ENCODE measurements around the gene TPM4. TPM values are rescaled to one million over a fixed set of nuclear protein-coding genes. Genes with fewer than 3 reads are reported as not detected.

The TPM4 gene
- total RNA-seq, 4 donors from 2014 or later, result 293 to 486 (median 418) TPM

DNA sequence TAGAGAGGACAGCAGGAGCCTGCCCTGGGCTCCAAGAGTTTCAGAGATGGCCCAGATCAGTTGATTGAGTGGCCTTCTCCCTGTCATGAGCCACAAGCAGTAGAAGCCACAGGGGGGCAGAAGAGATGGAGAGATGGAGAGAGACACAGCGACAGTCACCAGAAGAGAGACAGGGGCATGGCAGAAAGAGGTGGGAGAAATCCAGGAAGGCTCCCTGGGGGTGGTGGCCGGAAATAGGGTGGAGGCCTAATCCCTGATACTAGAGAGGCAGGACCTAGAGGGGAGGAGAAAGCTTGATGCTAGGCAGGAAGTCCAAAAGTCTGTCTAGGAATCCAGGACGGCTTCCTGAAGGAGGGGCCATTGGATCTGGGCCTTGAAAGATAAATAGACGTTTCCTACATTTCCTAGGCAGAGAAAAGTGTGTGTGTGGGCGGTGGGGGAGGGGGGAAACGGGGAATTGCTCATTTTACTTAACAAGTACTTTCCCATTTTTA is 9.6 kb upstream of the TPM4 start:
- TF ChIP-seq, protein P1, sequence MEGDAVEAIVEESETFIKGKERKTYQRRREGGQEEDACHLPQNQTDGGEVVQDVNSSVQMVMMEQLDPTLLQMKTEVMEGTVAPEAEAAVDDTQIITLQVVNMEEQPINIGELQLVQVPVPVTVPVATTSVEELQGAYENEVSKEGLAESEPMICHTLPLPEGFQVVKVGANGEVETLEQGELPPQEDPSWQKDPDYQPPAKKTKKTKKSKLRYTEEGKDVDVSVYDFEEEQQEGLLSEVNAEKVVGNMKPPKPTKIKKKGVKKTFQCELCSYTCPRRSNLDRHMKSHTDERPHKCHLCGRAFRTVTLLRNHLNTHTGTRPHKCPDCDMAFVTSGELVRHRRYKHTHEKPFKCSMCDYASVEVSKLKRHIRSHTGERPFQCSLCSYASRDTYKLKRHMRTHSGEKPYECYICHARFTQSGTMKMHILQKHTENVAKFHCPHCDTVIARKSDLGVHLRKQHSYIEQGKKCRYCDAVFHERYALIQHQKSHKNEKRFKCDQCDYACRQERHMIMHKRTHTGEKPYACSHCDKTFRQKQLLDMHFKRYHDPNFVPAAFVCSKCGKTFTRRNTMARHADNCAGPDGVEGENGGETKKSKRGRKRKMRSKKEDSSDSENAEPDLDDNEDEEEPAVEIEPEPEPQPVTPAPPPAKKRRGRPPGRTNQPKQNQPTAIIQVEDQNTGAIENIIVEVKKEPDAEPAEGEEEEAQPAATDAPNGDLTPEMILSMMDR (IDR thresholded peaks at IDR 0.05), result no peak
- DNase-seq (ENCODE audit: low spot score) (no peak), ATAC-seq (ENCODE audit: low FRiP score) (no peak)

DNA sequence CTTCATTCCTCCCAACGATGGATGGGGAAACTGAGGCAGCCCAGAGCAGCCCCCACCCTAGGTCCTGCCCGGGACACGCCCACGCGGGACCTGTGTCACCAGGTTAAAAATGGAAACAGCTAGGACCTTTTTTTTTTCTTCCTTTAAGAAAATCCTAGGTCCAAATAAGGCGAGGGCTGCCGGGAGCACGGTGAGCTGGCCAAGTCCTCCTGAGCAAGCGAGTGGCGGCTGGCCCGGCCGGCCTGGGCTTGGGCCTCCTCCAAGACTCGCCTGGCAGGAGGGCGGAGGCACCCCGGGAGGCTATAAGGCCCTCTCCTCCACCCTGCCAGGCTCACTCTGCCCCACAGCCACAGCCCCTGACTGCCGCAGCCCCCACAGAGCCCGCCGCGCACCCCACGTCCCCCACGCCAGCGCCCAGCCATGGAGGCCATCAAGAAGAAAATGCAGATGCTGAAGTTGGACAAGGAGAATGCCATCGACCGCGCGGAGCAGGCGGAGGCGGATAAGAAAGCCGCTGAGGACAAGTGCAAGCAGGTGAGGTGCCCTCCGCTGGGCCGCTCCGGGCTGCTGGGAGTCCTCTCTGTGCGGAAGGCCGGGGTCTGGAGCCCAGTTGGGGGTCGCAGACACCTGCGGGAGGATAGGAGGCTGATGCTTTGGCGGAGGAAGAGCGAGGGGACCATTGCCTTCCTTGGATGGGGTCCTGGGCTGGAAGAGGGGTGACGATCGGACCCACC is 8.9 kb upstream of the TPM4 start:
- no peak for DNase-seq (ENCODE audit: low spot score)

GRCh38 chr19:16068696-16069259 is 7.5 kb upstream of the TPM4 start:
- TF ChIP-seq, protein P1 (IDR thresholded peaks at IDR 0.05), result no peak
- DNase-seq (ENCODE audit: low spot score) (no peak), ATAC-seq (ENCODE audit: low FRiP score) (no peak)

More for the DNA sequence above, 8.9 kb upstream of the TPM4 start:
- no peak for ATAC-seq (ENCODE audit: low FRiP score)
- TF ChIP-seq, protein P1 (IDR thresholded peaks at IDR 0.05), result no peak

DNA sequence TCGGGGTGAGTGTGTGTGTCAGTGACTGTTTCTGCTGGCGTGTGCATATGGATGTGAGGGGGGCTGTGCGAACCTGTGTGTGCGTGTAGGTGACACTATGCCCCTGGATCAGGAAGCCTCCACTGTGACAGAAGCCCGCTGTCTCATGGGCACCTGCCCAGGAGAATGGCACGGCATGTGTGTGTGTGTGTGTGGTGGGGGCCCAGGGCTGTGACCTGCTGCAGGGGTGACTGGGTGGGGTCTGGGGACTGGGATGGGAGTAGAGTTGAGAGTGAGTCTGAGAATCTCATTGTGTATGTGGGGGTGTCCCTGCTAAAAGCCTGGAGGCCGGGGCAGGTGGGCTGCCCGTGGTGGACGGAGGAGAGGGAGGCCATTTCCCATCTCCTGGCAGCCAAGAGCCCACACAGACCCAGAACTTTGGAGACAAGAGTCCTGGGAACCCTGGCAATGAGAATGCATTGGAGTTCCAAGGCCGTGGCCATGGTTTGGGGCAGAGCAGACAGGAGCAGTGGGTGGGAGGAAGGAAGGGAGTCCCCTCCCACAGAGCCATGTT is 6.4 kb upstream of the TPM4 start:
- TF ChIP-seq, protein P1 (IDR thresholded peaks at IDR 0.05), result no peak
- no peak for ATAC-seq (ENCODE audit: low FRiP score)
- no peak for DNase-seq (ENCODE audit: low spot score)

DNA sequence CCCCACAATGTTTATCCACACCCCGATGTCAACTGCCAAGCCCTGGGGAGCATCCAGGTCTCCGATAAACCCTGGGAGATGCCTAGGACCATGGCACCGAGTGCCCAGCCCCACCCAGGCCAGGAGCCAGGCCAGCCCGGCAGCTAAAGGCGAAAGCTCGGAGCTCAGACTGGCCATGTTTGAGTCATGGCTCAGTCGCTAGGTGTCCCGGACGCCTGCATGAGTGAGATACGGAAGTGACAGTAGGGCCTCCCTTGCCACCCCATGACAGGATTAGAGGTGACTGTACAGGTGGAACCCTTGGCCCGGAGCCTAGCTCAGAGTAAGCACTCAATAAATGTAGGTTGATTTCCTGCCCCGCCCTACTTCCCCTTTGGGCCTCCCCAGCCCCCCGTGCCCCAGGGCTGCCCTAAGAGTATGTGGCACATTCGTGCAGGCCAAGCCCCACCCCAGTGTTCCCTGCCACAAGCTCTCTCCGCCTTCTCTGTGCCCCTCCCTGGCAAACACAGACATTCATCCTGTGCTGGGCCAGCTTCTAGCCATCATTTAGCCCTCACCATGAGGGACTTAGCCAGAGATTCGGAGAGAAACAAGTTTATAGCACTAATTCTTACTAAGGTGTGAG is 5.8 kb upstream of the TPM4 start:
- TF ChIP-seq, protein P1 (IDR thresholded peaks at IDR 0.05), result no peak
- peak; percentile 26 for ATAC-seq (ENCODE audit: low FRiP score)
- DNase-seq (ENCODE audit: low spot score), result no peak

DNA sequence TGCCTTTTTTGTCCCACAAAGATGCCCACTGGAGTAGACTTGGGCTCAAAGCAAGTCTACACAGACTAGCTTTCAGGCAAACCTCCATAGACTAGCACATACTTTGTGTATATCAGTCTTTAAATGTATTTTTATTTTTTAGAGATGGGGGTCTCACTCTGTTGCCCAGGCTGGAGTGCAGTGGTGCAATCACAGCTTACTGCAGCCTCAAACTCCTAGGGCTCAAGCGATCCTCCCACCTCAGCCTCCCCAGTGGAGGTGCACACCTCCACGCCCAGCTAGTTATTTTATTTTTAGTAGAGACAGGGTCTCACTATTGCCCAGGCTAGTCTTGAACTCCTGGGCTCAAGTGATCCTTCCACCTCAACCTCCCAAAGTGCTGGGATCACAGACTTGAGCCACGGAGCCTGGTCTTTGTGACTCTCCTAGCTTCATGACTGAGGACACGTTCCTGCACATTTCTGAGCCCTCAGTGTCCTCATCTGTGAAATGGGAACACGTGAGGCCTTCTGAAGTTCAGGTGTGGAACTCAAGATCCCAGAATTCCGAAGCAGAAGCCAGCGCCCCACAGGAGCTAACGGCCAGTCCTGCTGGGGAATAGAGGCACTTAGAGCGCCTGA is 5.1 kb upstream of the TPM4 start:
- DNase-seq (ENCODE audit: low spot score) (no peak), ATAC-seq (ENCODE audit: low FRiP score) (no peak)
- TF ChIP-seq, protein P1 (IDR thresholded peaks at IDR 0.05), result no peak

Measured in omental fat pad (tissue), 4 donors.